Activated CD8-positive, alpha-beta T cell treated with anti-CD3 and anti-CD28 coated beads for 36 hours (primary cell): ENCODE results near the gene HOXC11. TPM values are rescaled to one million over a fixed set of nuclear protein-coding genes. Genes with fewer than 3 reads are reported as not detected.

Experiments used
- ATAC-seq: fragments of 200-7000 bp; cut with Tn5 transposase; one replicate; pipeline ENCODE4 v1.10.0; 2021; ENCODE audit warnings: mild to moderate bottlenecking, moderate library complexity
- CTCF ChIA-PET: fragments of 350-600 bp; sonication (Branson Sonifier 250); formaldehyde crosslinking; loops from one replicate; lab custom pipeline; 2021; ENCODE audit warnings: antibody characterized with exemption; lab: Charles Lee
- POLR2A ChIA-PET: fragments of 350-600 bp; sonication (Branson Sonifier 250); formaldehyde crosslinking; loops from one replicate; lab custom pipeline; 2021; ENCODE audit warnings: antibody characterized with exemption; lab: Charles Lee
- DNase-seq: peaks from one replicate; pipeline ENCODE4 v3.0.0-alpha.2; 2020
- H3K27ac Mint-ChIP-seq: one replicate; pipeline ENCODE4 v1.8.0; 2021; ENCODE audit warnings: mild to moderate bottlenecking, mixed read lengths
- H3K27me3 Mint-ChIP-seq: one replicate; pipeline ENCODE4 v1.8.0; 2021; ENCODE audit warnings: mixed read lengths
- H3K36me3 Mint-ChIP-seq: one replicate; pipeline ENCODE4 v1.8.0; 2021; ENCODE audit warnings: low read depth, mixed read lengths
- H3K4me1 Mint-ChIP-seq: one replicate; pipeline ENCODE4 v1.8.0; 2021; ENCODE audit warnings: low read depth, mixed read lengths
- H3K4me3 Mint-ChIP-seq: one replicate; pipeline ENCODE4 v1.8.0; 2021; ENCODE audit warnings: mild to moderate bottlenecking, moderate library complexity, mixed read lengths
- H3K9me3 Mint-ChIP-seq: one replicate; pipeline ENCODE4 v1.8.0; 2021; ENCODE audit warnings: mixed read lengths
- CTCF ChIP-seq: fragments of 200-600 bp; IDR thresholded peaks from one replicate; pipeline ENCODE4 v1.8.0; 2022; ENCODE audit warnings: antibody characterized with exemption, mild to moderate bottlenecking
- intact Hi-C: fragments of 100-400 bp; cut with micrococcal nuclease; formaldehyde crosslinking; loops from one replicate; pipeline ENCODE4 v1.10.0; 2022
- total RNA-seq, 2 experiments: library from RNA; stranded (reverse); gene quantifications; one replicate each; pipeline ENCODE4 v1.2.3, GENCODE V29; 2021

The HOXC11 gene
- total RNA-seq, 2 experiments from 2014 or later, result not detected

- TF ChIP-seq CTCF, result no peak
- ChIA-PET POLR2A (no interaction called here), CTCF (interaction anchor here (0.8 to 1.4 kb wide), 3 partner anchors 17 to 65 kb away, joined by 3 read pairs; partner anchors contain the start of gene HOXC5)
- no peak overlapping the region for H3K27ac Mint-ChIP-seq
- no peak overlapping the region for H3K4me3 Mint-ChIP-seq
- no peak for ATAC-seq
- peaks cover 4% of the 10 kb centered on the region for H3K9me3 Mint-ChIP-seq
- intact Hi-C loops, result no loop called here
- H3K27me3 Mint-ChIP-seq, result peaks cover 93% of the 10 kb centered on the region
- no peak for DNase-seq
- H3K4me1 Mint-ChIP-seq, result peaks cover 25% of the 10 kb centered on the region
- peaks cover 6% of the 10 kb centered on the region for H3K36me3 Mint-ChIP-seq
These were observed 4.5 kb upstream of the HOXC11 start for GRCh38 chr12:53968214-53969127.

GRCh38 chr12:53969588-53970259, 3.2 kb upstream of the HOXC11 start:
- TF ChIP-seq CTCF, result no peak
- peaks cover 18% of the 10 kb centered on the region for H3K4me1 Mint-ChIP-seq
- CTCF ChIA-PET, result interaction anchor here (0.9 to 1.0 kb wide), 2 partner anchors 11 to 236 kb away, joined by 3 read pairs; no protein-coding TSS in a partner anchor
- DNase-seq, result no peak
- intact Hi-C loops, result loop anchor here (5.0 kb wide), 1 partner anchor 32 kb away; the partner anchor contains the start of gene HOXC13
- H3K27ac Mint-ChIP-seq, result no peak overlapping the region
- no peak overlapping the region for H3K4me3 Mint-ChIP-seq
- POLR2A ChIA-PET, result no interaction called here
- H3K9me3 Mint-ChIP-seq, result peaks cover 4% of the 10 kb centered on the region
- no peak for ATAC-seq
- peaks cover 4% of the 10 kb centered on the region for H3K36me3 Mint-ChIP-seq
- peaks cover 87% of the 10 kb centered on the region for H3K27me3 Mint-ChIP-seq

GRCh38 chr12:53970451-53970850, 2.5 kb upstream of the HOXC11 start:
- H3K4me1 Mint-ChIP-seq, result peaks cover 19% of the 10 kb centered on the region
- no peak overlapping the region for H3K27ac Mint-ChIP-seq
- H3K27me3 Mint-ChIP-seq, result peaks cover 82% of the 10 kb centered on the region
- ChIA-PET CTCF (interaction anchor here (0.9 to 1.0 kb wide), 2 partner anchors 12 to 236 kb away, joined by 3 read pairs; no protein-coding TSS in a partner anchor), POLR2A (no interaction called here)
- peaks cover 4% of the 10 kb centered on the region for H3K9me3 Mint-ChIP-seq
- ATAC-seq, result no peak
- intact Hi-C loops, result loop anchor here (5.0 kb wide), 1 partner anchor 33 kb away; the partner anchor contains the start of gene HOXC13
- no peak for DNase-seq
- no peak overlapping the region for H3K4me3 Mint-ChIP-seq
- H3K36me3 Mint-ChIP-seq, result peaks cover 4% of the 10 kb centered on the region
- TF ChIP-seq CTCF, result no peak

GRCh38 chr12:53971129-53971528, 1.8 kb upstream of the HOXC11 start:
- H3K4me3 Mint-ChIP-seq, result no peak overlapping the region

More at GRCh38 chr12:53971129-53971528, 1.8 kb upstream of the HOXC11 start:
- Mint-ChIP-seq H3K27ac (no peak overlapping the region), H3K27me3 (peaks cover 80% of the 10 kb centered on the region), H3K36me3 (peaks cover 4% of the 10 kb centered on the region), H3K9me3 (peaks cover 4% of the 10 kb centered on the region), H3K4me1 (peaks cover 20% of the 10 kb centered on the region)
- CTCF ChIA-PET, result interaction anchor here (1.1 kb wide), 1 partner anchor 60 kb away, joined by 3 read pairs; no protein-coding TSS in a partner anchor
- intact Hi-C loops, result loop anchor here (5.0 kb wide), 1 partner anchor 34 kb away; the partner anchor contains the start of gene HOXC13
- DNase-seq (no peak), ATAC-seq (no peak)
- TF ChIP-seq CTCF, result no peak
- POLR2A ChIA-PET, result no interaction called here
